Kidney (tissue), 14 donors: ENCODE data around the gene OR2V1. TPM values are rescaled to one million over a fixed set of nuclear protein-coding genes. Genes with fewer than 3 reads are reported as not detected.

Source experiments
- DNase-seq, 5 donors: peaks; one replicate each; pipeline ENCODE4 v3.0.0-alpha.2; 2013 to 2020
- FAIRE-seq: peaks from 2 replicates; lab custom pipeline; 2012; peaks lifted over from hg19 to GRCh38; lab: Jason Lieb, UNC
- H3K27ac ChIP-seq, 2 donors: one replicate each; pipeline ENCODE4 v1.7.0; 2013; ENCODE audit warnings: low read depth in 2 of 2, low read length in 2 of 2, inconsistent platforms in 1 of 2
- H3K27me3 ChIP-seq: one replicate; pipeline ENCODE4 v1.7.1; 2013; ENCODE audit warnings: low read length, inconsistent platforms; ENCODE audit not compliant: control insufficient read depth, insufficient read depth
- H3K36me3 ChIP-seq, 3 donors: one replicate each; pipeline versions ENCODE4 v1.7.0 to v1.7.1; 2013; ENCODE audit warnings: low read length in 3 of 3, control low read depth in 1 of 3, inconsistent platforms in 1 of 3; ENCODE audit not compliant: insufficient read depth in 3 of 3, control insufficient read depth in 2 of 3
- H3K4me1 ChIP-seq, 3 donors: one replicate each; pipeline versions ENCODE4 v1.7.0 to v1.7.1; 2013; ENCODE audit warnings: low read length in 3 of 3, inconsistent platforms in 1 of 3, low read depth in 1 of 3; ENCODE audit not compliant: control insufficient read depth in 2 of 3, insufficient read depth in 2 of 3
- H3K4me3 ChIP-seq, 3 donors: one replicate each; pipeline versions ENCODE4 v1.7.0 to v1.8.1; 2013; ENCODE audit warnings: low read length in 3 of 3, control low read depth in 1 of 3, inconsistent platforms in 1 of 3
- H3K9ac ChIP-seq, 3 donors: one replicate each; pipeline versions ENCODE4 v1.7.0 to v1.7.1; 2013; ENCODE audit warnings: low read length in 3 of 3, control low read depth in 1 of 3, inconsistent platforms in 1 of 3
- H3K9me3 ChIP-seq, 3 donors: one replicate each; pipeline versions ENCODE4 v1.7.0 to v1.7.1; 2013; ENCODE audit warnings: low read length in 3 of 3, control low read depth in 1 of 3, inconsistent platforms in 1 of 3; ENCODE audit not compliant: control insufficient read depth in 2 of 3, insufficient read depth in 1 of 3
- intact Hi-C: fragments of 100-400 bp; cut with DNase I; formaldehyde crosslinking; loops from one replicate; pipeline ENCODE4 v1.11.1; 2022
- polyA plus RNA-seq: library from polyadenylated mRNA; stranded (reverse); fragments of 350-450 nt; fragmentation: Illumina TruSeq; extraction: RNeasy Lipid Tissue Mini Kit (QIAGEN cat#74804); gene quantifications from one replicate; pipeline ENCODE4 v1.2.3, GENCODE V29; 2014; ENCODE audit warnings: low read depth, low replicate concordance; ENCODE audit not compliant: insufficient read depth
- total RNA-seq: library from RNA; stranded (reverse); fragmentation: NEBNext Ultra II Directional; extraction: Animal tissue kit (Norgen Biotek cat#: 25700); gene quantifications from one replicate; pipeline ENCODE4 v1.2.1, GENCODE V29; 2021
- TF ChIP-seq, protein P1 (sequence below): IDR thresholded peaks from 3 replicates; pipeline ENCODE4 v1.5.1; 2012; ENCODE audit warnings: mild to moderate bottlenecking, moderate library complexity, borderline replicate concordance; ENCODE audit not compliant: insufficient read depth; ENCODE audit errors: extremely low read depth
- donor health status: control.
- donor health status: control.
- donor health status: control.
- donor health status: control.
- donor health status: control.
- donor health status: DM: yes; HTN: yes; CAD: no.
- donor health status: Normal renal cell carcinoma (clear cell type).

Gene OR2V1
- total and polyA plus RNA-seq, 2 donors from 2014 or later: not detected

DNA sequence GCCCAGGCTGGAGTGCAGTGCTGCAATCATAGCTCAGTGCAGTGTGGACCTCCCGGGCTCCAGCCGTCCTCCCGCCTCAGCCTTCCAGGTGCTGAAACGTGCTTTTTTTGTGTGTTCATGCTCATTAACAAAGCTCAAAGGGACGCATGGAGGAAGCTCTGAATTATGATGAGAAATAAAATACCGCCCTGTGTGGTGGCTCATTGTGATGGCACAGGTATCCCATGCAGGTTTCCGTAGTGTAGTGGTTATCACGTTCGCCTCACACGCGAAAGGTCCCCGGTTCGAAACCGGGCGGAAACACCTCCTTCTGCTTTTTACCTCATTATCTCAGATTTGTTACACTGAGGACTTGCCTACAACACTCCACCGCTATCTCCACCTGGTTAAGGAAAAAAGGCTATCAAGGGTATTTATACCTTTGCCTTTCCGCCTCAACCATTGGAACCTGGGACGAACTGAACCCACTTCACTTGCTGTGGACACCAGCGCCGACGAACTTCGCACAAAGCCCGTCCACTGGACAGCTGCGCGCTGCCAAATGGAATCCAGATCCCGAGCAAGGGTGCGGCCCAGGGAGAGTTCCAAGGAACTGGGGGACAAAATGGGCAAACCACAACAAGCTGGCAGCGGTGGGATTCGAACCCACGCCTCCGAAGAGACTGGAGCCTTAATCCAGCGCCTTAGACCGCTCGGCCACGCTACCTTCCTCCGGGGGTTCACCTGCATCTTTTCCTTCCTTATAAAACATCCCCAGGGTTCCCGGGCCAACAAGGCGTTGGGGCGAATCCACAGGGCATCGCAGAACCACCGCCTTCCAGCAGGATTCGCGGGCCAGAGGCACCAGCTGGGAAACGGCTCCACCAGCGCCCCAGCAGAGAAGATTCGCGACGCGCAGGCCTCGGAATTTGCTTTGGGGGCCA, 42.7 kb upstream of the OR2V1 start:
- Histone ChIP-seq H3K27ac (no peak overlapping the region), H3K9me3 (no peaks in the 10 kb centered on the region), H3K4me3 (no peak overlapping the region), H3K27me3 (peaks cover 50% of the 10 kb centered on the region), H3K4me1 (no peaks in the 10 kb centered on the region), H3K9ac (no peak overlapping the region), H3K36me3 (no peaks in the 10 kb centered on the region)
- FAIRE-seq (no peak), DNase-seq (peak in 3 of 5 donors; percentile 30 to 70 (median 56))
- intact Hi-C loops: no loop called here
- TF ChIP-seq, protein P1, sequence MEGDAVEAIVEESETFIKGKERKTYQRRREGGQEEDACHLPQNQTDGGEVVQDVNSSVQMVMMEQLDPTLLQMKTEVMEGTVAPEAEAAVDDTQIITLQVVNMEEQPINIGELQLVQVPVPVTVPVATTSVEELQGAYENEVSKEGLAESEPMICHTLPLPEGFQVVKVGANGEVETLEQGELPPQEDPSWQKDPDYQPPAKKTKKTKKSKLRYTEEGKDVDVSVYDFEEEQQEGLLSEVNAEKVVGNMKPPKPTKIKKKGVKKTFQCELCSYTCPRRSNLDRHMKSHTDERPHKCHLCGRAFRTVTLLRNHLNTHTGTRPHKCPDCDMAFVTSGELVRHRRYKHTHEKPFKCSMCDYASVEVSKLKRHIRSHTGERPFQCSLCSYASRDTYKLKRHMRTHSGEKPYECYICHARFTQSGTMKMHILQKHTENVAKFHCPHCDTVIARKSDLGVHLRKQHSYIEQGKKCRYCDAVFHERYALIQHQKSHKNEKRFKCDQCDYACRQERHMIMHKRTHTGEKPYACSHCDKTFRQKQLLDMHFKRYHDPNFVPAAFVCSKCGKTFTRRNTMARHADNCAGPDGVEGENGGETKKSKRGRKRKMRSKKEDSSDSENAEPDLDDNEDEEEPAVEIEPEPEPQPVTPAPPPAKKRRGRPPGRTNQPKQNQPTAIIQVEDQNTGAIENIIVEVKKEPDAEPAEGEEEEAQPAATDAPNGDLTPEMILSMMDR: no peak

DNA sequence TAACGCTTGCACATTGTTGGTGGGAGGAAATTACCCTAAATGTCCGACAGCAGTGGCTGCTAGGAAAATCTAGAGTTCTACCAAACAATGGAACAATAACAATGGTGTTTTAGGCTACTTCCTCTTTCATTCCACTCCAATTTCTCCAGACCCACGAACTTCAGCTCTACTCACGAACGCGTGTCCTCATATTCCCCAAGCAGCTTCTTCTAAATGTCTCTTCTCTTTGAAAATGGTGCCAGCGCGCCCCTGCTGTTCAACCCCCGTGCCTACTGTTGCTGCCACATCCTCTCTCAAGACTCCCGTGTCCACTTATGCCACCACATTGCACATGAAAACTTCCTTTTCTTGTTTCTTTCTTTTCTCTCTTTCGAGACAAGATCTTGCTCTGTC, 42.1 kb upstream of the OR2V1 start:
- intact Hi-C loops: no loop called here
- Histone ChIP-seq H3K4me3 (no peak overlapping the region), H3K9me3 (no peaks in the 10 kb centered on the region), H3K27ac (no peak overlapping the region), H3K9ac (no peak overlapping the region), H3K27me3 (peaks cover 57% of the 10 kb centered on the region), H3K4me1 (no peaks in the 10 kb centered on the region), H3K36me3 (no peaks in the 10 kb centered on the region)
- TF ChIP-seq, protein P1: no peak
- no peak for DNase-seq
- FAIRE-seq: no peak

DNA sequence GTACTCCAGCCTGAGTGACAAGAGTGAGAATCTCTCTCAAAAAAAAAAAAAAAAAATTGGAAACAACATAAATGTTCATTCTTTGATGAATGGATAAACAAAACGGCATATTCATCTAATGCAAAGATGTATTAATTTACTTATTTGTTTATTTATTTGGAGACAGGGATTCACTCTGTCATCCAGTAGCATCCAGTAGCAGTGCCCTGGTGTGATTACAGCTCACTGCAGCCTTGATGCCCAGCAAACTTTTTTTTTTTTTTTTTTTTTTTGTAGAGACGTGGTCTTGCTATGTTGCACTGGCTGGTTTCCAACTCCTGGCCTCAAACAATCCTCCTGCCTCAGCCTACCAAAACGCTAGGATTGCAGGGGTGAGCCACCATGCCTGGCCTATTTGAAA, 40.8 kb upstream of the OR2V1 start:
- Histone ChIP-seq H3K27ac (no peak overlapping the region), H3K36me3 (no peaks in the 10 kb centered on the region), H3K27me3 (peaks cover 59% of the 10 kb centered on the region), H3K9ac (no peak overlapping the region), H3K4me3 (no peak overlapping the region), H3K4me1 (no peaks in the 10 kb centered on the region), H3K9me3 (no peaks in the 10 kb centered on the region)
- TF ChIP-seq, protein P1: no peak
- DNase-seq (no peak), FAIRE-seq (no peak)
- intact Hi-C loops: no loop called here
